BLaER1 treated with 17β-estradiol and CSF1 and Interleukin-3, amounts not matched to agents 10 nM and 100 nM (cell line): ENCODE results near the gene ULBP3.
A peak's percentile ranks its signal among the peaks of the same experiment; 100 is the strongest.

Experiments
- H3K27ac ChIP-seq, 11 experiments: shearing (Covaris generic); formaldehyde crosslinking; 2 replicates each; pipeline ENCODE4 v1.8.1; 2022
- H3K27me3 ChIP-seq, 11 experiments: shearing (Covaris generic); formaldehyde crosslinking; 2 replicates each; pipeline ENCODE4 v1.8.1; 2022
- H3K36me3 ChIP-seq, 11 experiments: shearing (Covaris generic); formaldehyde crosslinking; 2 replicates each; pipeline ENCODE4 v1.8.1; 2022
- H3K4me1 ChIP-seq, 10 experiments: shearing (Covaris generic); formaldehyde crosslinking; 2 replicates each; pipeline ENCODE4 v1.8.1; 2022
- H3K4me2 ChIP-seq, 11 experiments: shearing (Covaris generic); formaldehyde crosslinking; 2 replicates each; pipeline ENCODE4 v1.8.1; 2022
- H3K4me3 ChIP-seq, 10 experiments: shearing (Covaris generic); formaldehyde crosslinking; 2 replicates each; pipeline ENCODE4 v1.8.1; 2022
- H3K9ac ChIP-seq, 11 experiments: shearing (Covaris generic); formaldehyde crosslinking; 2 replicates each; pipeline ENCODE4 v1.8.1; 2022
- H3K9me3 ChIP-seq, 11 experiments: shearing (Covaris generic); formaldehyde crosslinking; replicated peaks in 1 of 11; 2 replicates each; pipeline ENCODE4 v1.8.1; 2022
- H4K20me1 ChIP-seq, 11 experiments: shearing (Covaris generic); formaldehyde crosslinking; 2 replicates each; pipeline ENCODE4 v1.8.1; 2022
- Cebpa-rat ChIP-seq, 11 experiments: shearing (Covaris generic); IDR thresholded peaks; 2 replicates each; pipeline ENCODE4 v1.8.1; 2022

ULBP3 gene

DNA sequence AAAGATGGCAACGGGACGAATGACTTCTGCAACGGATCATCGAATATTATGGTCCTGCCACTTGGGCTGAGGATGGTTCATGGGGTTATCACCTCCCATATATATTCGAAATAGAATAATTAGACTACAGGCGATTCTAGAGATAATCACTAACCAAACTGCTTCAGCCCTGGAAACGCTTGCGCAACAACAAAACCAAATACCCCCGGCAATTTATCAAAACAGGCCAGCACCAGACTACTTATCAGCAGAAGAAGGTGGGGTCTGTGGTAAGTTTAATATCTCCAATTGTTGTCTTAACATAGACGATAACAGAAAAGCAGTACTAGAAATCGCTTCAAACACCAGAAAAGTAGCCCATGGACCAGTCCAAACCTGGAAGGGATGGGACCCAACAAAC lies 31.0 kb upstream of the ULBP3 start:
- H3K4me2 ChIP-seq: no peak overlapping the region
- H3K27me3 ChIP-seq: no peaks in the 10 kb centered on the region
- no peaks in the 10 kb centered on the region for H3K36me3 ChIP-seq
- no peaks in the 10 kb centered on the region for H4K20me1 ChIP-seq
- no peak overlapping the region for H3K9ac ChIP-seq
- peaks cover 0 to 12% (median 6%) of the 10 kb centered on the region in 10 experiments; a peak in 11 of 20 replicates for H3K4me1 ChIP-seq
- H3K4me3 ChIP-seq: no peak overlapping the region
- peak in 2 of 11 experiments; percentile 39 to 57; a peak in 2 of 22 replicates for TF ChIP-seq Cebpa-rat (IDR thresholded peaks at IDR 0.05)
- H3K27ac ChIP-seq: no peak overlapping the region
- peaks cover 0 to 30% (median 15%) of the 10 kb centered on the region in 11 experiments; a peak in 12 of 22 replicates for H3K9me3 ChIP-seq

GRCh38 chr6:150099546-150099945 lies 30.6 kb upstream of the ULBP3 start:
- no peaks in the 10 kb centered on the region for H3K36me3 ChIP-seq
- peaks cover 0 to 30% (median 15%) of the 10 kb centered on the region in 11 experiments; a peak in 12 of 22 replicates for H3K9me3 ChIP-seq
- no peak overlapping the region for H3K4me2 ChIP-seq
- H3K9ac ChIP-seq: no peak overlapping the region
- no peak overlapping the region for H3K4me3 ChIP-seq
- no peaks in the 10 kb centered on the region for H3K27me3 ChIP-seq
- no peak for TF ChIP-seq Cebpa-rat (IDR thresholded peaks at IDR 0.05)
- no peak overlapping the region for H3K27ac ChIP-seq
- H4K20me1 ChIP-seq: no peaks in the 10 kb centered on the region
- peaks cover 0 to 16% (median 10%) of the 10 kb centered on the region in 10 experiments; a peak in 12 of 20 replicates for H3K4me1 ChIP-seq

DNA sequence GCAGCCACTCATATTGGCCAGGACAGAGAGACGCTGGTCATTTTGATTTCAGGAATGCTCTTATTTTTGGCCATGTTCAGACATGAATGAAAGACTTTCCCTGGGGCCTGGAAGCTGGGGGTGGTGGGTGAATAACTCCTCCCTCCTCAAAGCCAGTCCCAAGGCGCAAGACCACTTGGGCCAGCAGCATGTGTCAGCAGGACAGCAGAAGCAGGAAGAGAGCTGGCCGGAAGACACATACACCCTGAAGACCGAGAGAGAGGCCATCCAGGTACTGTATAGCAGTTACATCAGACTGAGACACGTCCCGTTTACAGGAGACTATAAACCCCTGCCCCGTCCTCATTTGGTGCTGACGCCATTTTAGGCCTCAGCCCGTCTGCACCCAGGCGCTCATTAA lies 29.2 kb upstream of the ULBP3 start:
- H3K4me1 ChIP-seq: peaks cover 0 to 30% (median 18%) of the 10 kb centered on the region in 10 experiments; a peak in 15 of 20 replicates
- no peaks in the 10 kb centered on the region for H3K36me3 ChIP-seq
- H3K4me2 ChIP-seq: no peak overlapping the region
- H3K9ac ChIP-seq: no peak overlapping the region
- no peaks in the 10 kb centered on the region for H4K20me1 ChIP-seq
- H3K4me3 ChIP-seq: no peak overlapping the region
- no peaks in the 10 kb centered on the region for H3K27me3 ChIP-seq
- no peak overlapping the region for H3K27ac ChIP-seq
- TF ChIP-seq Cebpa-rat (IDR thresholded peaks at IDR 0.05): no peak
- H3K9me3 ChIP-seq: peaks cover 0 to 30% (median 15%) of the 10 kb centered on the region in 11 experiments; a peak in 12 of 22 replicates

DNA sequence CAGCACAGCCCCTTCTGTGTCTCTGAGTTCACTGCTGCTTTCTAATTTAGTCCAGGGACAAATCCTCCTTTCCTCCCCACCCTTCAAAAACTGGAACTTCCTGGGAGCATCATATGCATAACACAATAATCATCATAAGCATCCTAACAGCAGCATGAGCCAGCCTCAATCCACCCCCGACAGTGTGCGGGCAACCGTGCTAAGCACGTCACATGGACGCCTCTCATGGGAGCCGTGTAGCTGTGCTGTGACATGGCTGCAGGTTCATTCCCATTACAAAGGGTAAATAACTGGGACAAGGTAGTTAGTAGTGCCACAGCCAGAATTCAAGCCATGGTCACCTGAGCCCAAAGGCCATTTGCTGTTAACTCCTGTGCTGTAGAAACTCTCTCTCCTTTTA lies 24.5 kb upstream of the ULBP3 start:
- peak overlapping the region in 8 of 11 experiments; percentile 10 to 62 (median 40); a peak in 14 of 22 replicates for H3K4me2 ChIP-seq
- H4K20me1 ChIP-seq: no peaks in the 10 kb centered on the region
- H3K9me3 ChIP-seq: peaks cover 0 to 4% (median 0%) of the 10 kb centered on the region in 11 experiments; a peak in 4 of 22 replicates
- H3K9ac ChIP-seq: no peak overlapping the region
- H3K27me3 ChIP-seq: no peaks in the 10 kb centered on the region
- no peak overlapping the region for H3K27ac ChIP-seq
- no peak for TF ChIP-seq Cebpa-rat (IDR thresholded peaks at IDR 0.05)
- peaks cover 0 to 34% (median 21%) of the 10 kb centered on the region in 10 experiments; a peak in 15 of 20 replicates for H3K4me1 ChIP-seq
- no peak overlapping the region for H3K4me3 ChIP-seq
- no peaks in the 10 kb centered on the region for H3K36me3 ChIP-seq

GRCh38 chr6:150091476-150091875 lies 22.6 kb upstream of the ULBP3 start:
- H3K27ac ChIP-seq: no peak overlapping the region
- no peak overlapping the region for H3K9ac ChIP-seq
- no peak overlapping the region for H3K4me2 ChIP-seq
- peaks cover 0 to 34% (median 21%) of the 10 kb centered on the region in 10 experiments; a peak in 15 of 20 replicates for H3K4me1 ChIP-seq
- H4K20me1 ChIP-seq: no peaks in the 10 kb centered on the region
- no peaks in the 10 kb centered on the region for H3K27me3 ChIP-seq
- H3K36me3 ChIP-seq: no peaks in the 10 kb centered on the region
- no peak overlapping the region for H3K4me3 ChIP-seq
- TF ChIP-seq Cebpa-rat (IDR thresholded peaks at IDR 0.05): no peak
- H3K9me3 ChIP-seq: no peaks in the 10 kb centered on the region

- no peaks in the 10 kb centered on the region for H3K27me3 ChIP-seq
- peaks cover 0 to 26% (median 19%) of the 10 kb centered on the region in 10 experiments; a peak in 15 of 20 replicates for H3K4me1 ChIP-seq
- no peaks in the 10 kb centered on the region for H3K9me3 ChIP-seq
- no peak overlapping the region for H3K4me3 ChIP-seq
- H3K27ac ChIP-seq: no peak overlapping the region
- no peak for TF ChIP-seq Cebpa-rat (IDR thresholded peaks at IDR 0.05)
- no peaks in the 10 kb centered on the region for H4K20me1 ChIP-seq
- no peak overlapping the region for H3K9ac ChIP-seq
- H3K4me2 ChIP-seq: no peak overlapping the region
- no peaks in the 10 kb centered on the region for H3K36me3 ChIP-seq
These were observed 21.4 kb upstream of the ULBP3 start for GRCh38 chr6:150090328-150090727.

DNA sequence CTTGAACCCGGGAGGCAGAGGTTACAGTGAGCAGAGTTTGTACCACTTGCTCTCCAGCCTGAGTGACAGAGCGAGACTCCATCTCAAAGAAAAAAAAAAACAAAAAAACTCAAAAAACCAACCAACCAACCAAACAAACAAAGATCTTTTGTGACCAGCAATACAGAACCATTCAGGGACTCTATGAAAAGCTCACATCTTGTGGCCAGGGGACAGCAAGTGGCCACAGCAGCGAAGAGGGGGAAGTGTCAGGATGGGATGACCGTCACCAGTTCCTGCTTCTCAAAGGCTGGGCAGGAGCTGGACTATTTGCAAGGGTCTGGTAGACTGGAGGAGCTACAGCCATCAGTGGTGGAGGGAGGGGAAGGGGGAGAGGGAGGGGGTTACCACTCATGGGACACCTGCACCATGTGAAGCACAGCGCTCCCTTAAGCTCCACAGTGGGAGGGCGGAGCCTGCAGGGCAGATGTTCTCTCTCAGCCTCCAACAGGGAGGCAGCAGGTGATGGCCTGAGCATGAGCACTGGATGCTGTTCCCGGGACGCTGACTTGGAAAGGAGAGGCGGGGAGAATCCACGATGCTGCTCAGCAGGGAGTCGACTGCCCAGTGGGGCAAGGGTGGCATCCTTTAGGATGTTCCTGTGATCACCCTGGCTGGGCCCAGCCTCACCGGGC lies 19.7 kb upstream of the ULBP3 start:
- Histone ChIP-seq H3K4me1 (peaks cover 0 to 16% (median 10%) of the 10 kb centered on the region in 10 experiments; a peak in 14 of 20 replicates), H3K27me3 (no peaks in the 10 kb centered on the region), H3K36me3 (no peaks in the 10 kb centered on the region), H3K27ac (no peak overlapping the region), H3K4me2 (no peak overlapping the region), H3K4me3 (no peak overlapping the region), H3K9me3 (0 out of 22 replicates have a peak, but pooled peaks cover 0 to 4% (median 0%) of the 10 kb centered on the region in 11 experiments), H4K20me1 (no peaks in the 10 kb centered on the region), H3K9ac (no peak overlapping the region)
- no peak for TF ChIP-seq Cebpa-rat (IDR thresholded peaks at IDR 0.05)

- no peak overlapping the region for H3K4me3 ChIP-seq
- H3K4me1 ChIP-seq: peaks cover 0 to 19% (median 13%) of the 10 kb centered on the region in 10 experiments; a peak in 14 of 20 replicates
- no peaks in the 10 kb centered on the region for H4K20me1 ChIP-seq
- no peak overlapping the region for H3K9ac ChIP-seq
- H3K4me2 ChIP-seq: no peak overlapping the region
- H3K27me3 ChIP-seq: no peaks in the 10 kb centered on the region
- no peaks in the 10 kb centered on the region for H3K36me3 ChIP-seq
- no peak overlapping the region for H3K27ac ChIP-seq
- no peak for TF ChIP-seq Cebpa-rat (IDR thresholded peaks at IDR 0.05)
- 0 out of 22 replicates have a peak, but pooled peaks cover 0 to 4% (median 0%) of the 10 kb centered on the region in 11 experiments for H3K9me3 ChIP-seq
These were observed 18.4 kb upstream of the ULBP3 start for GRCh38 chr6:150087336-150087735.

- Histone ChIP-seq H3K27me3 (no peaks in the 10 kb centered on the region), H4K20me1 (no peaks in the 10 kb centered on the region), H3K9ac (no peak overlapping the region), H3K4me3 (no peak overlapping the region), H3K36me3 (no peaks in the 10 kb centered on the region), H3K27ac (no peak overlapping the region), H3K9me3 (0 out of 22 replicates have a peak, but pooled peaks cover 0 to 4% (median 0%) of the 10 kb centered on the region in 11 experiments), H3K4me1 (peaks cover 0 to 20% (median 13%) of the 10 kb centered on the region in 10 experiments; a peak in 14 of 20 replicates), H3K4me2 (no peak overlapping the region)
- no peak for TF ChIP-seq Cebpa-rat (IDR thresholded peaks at IDR 0.05)
These were observed 17.1 kb upstream of the ULBP3 start for GRCh38 chr6:150086026-150086425.
